Measurements from ENCODE around the gene ZNF511.

- TF ChIP-seq CTCF (conservative IDR thresholded peaks at IDR 0.05; ENCODE audit: low read depth, low read length) (no peak), EZH2 (IDR thresholded peaks at IDR 0.05; ENCODE audit: low read length, unreplicated experiment) (no peak), EZH2phosphoT487 (IDR thresholded peaks at IDR 0.05; ENCODE audit: borderline replicate concordance, low read length) (no peak)
Measured at GRCh38 chr10:133354672-133355240, 46.0 kb downstream of the ZNF511 start.

All from PC-3 (cell line).